Progenitor cell of endocrine pancreas (in vitro differentiated cells): ENCODE measurements around the gene AMHR2. TPM values are rescaled to one million over a fixed set of nuclear protein-coding genes. Genes with fewer than 3 reads are reported as not detected.
"Not testable (repeated sequence)": the region's sequence is repeated elsewhere in the genome, so short reads cannot be mapped to it uniquely, and the experiment has no call there.

Experiments
- DNase-seq: peaks from one replicate; pipeline ENCODE4 v3.0.0; 2021; ENCODE audit warnings: low spot score; ENCODE audit not compliant: unreplicated experiment
- H3K27ac Mint-ChIP-seq: 2 replicates; pipeline ENCODE4 v1.8.0; 2021; ENCODE audit warnings: mild to moderate bottlenecking, moderate library complexity, mixed read lengths
- H3K27me3 Mint-ChIP-seq: 2 replicates; pipeline ENCODE4 v1.8.0; 2021; ENCODE audit warnings: mixed read lengths
- H3K36me3 Mint-ChIP-seq: 2 replicates; pipeline ENCODE4 v1.8.0; 2022; ENCODE audit warnings: mixed read lengths; ENCODE audit not compliant: insufficient read depth
- H3K4me1 Mint-ChIP-seq: 2 replicates; pipeline ENCODE4 v1.8.0; 2021; ENCODE audit warnings: low read depth, mixed read lengths
- H3K4me3 Mint-ChIP-seq: 2 replicates; pipeline ENCODE4 v1.8.0; 2021; ENCODE audit warnings: low read depth, mild to moderate bottlenecking, moderate library complexity, mixed read lengths
- H3K9me3 Mint-ChIP-seq: 2 replicates; pipeline ENCODE4 v1.8.0; 2021; ENCODE audit warnings: low read depth, mixed read lengths
- total RNA-seq: library from RNA; stranded (reverse); gene quantifications from 2 replicates; pipeline ENCODE4 v1.2.1, GENCODE V29; 2021
- TF ChIP-seq, protein P1 (sequence below): fragments of 200-600 bp; sonication (generic); IDR thresholded peaks from one replicate; pipeline ENCODE4 v1.5.0; 2021; ENCODE audit warnings: antibody characterized with exemption, mild to moderate bottlenecking; ENCODE audit not compliant: unreplicated experiment

Gene AMHR2
- total RNA-seq, 1 donor from 2014 or later: 35.1 TPM

DNA sequence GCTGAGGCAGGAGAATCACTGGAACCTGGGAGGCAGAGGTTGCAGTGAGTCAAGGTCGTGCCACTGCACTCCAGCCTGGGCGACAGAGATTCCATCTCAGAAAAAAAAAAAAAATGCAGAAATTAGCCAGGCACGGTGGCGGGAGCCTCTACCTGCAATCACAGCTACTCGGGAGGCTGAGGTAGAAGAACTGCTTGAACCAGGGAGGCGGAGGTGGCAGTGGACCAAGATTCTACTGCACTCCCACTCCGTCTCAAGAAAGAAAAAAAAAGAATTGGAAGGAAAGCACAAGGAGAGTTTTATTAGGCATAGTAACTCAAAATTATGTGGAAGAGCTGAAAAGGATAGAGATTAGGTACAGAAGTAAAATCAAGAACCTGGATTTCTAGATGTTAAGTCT is 20.8 kb upstream of the AMHR2 start:
- H3K9me3 Mint-ChIP-seq: peaks cover 3% of the 10 kb centered on the region
- H3K27me3 Mint-ChIP-seq: no peaks in the 10 kb centered on the region
- H3K4me3 Mint-ChIP-seq: no peak overlapping the region
- DNase-seq: no peak
- no peaks in the 10 kb centered on the region for H3K4me1 Mint-ChIP-seq
- no peak overlapping the region for H3K27ac Mint-ChIP-seq
- H3K36me3 Mint-ChIP-seq: peaks cover 15% of the 10 kb centered on the region
- TF ChIP-seq, protein P1, sequence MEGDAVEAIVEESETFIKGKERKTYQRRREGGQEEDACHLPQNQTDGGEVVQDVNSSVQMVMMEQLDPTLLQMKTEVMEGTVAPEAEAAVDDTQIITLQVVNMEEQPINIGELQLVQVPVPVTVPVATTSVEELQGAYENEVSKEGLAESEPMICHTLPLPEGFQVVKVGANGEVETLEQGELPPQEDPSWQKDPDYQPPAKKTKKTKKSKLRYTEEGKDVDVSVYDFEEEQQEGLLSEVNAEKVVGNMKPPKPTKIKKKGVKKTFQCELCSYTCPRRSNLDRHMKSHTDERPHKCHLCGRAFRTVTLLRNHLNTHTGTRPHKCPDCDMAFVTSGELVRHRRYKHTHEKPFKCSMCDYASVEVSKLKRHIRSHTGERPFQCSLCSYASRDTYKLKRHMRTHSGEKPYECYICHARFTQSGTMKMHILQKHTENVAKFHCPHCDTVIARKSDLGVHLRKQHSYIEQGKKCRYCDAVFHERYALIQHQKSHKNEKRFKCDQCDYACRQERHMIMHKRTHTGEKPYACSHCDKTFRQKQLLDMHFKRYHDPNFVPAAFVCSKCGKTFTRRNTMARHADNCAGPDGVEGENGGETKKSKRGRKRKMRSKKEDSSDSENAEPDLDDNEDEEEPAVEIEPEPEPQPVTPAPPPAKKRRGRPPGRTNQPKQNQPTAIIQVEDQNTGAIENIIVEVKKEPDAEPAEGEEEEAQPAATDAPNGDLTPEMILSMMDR: no peak

DNA sequence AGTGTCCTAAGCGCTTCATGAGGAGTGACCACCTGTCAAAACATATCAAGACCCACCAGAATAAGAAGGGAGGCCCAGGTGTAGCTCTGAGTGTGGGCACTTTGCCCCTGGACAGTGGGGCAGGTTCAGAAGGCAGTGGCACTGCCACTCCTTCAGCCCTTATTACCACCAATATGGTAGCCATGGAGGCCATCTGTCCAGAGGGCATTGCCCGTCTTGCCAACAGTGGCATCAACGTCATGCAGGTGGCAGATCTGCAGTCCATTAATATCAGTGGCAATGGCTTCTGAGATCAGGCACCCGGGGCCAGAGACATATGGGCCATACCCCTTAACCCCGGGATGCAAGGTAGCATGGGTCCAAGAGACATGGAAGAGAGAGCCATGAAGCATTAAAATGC is 12.7 kb upstream of the AMHR2 start:
- no peaks in the 10 kb centered on the region for H3K9me3 Mint-ChIP-seq
- no peak overlapping the region for H3K4me3 Mint-ChIP-seq
- DNase-seq: no peak
- TF ChIP-seq, protein P1: no peak
- no peaks in the 10 kb centered on the region for H3K4me1 Mint-ChIP-seq
- H3K27ac Mint-ChIP-seq: peak overlapping the region; percentile 19
- H3K27me3 Mint-ChIP-seq: no peaks in the 10 kb centered on the region
- H3K36me3 Mint-ChIP-seq: peaks cover 19% of the 10 kb centered on the region

DNA sequence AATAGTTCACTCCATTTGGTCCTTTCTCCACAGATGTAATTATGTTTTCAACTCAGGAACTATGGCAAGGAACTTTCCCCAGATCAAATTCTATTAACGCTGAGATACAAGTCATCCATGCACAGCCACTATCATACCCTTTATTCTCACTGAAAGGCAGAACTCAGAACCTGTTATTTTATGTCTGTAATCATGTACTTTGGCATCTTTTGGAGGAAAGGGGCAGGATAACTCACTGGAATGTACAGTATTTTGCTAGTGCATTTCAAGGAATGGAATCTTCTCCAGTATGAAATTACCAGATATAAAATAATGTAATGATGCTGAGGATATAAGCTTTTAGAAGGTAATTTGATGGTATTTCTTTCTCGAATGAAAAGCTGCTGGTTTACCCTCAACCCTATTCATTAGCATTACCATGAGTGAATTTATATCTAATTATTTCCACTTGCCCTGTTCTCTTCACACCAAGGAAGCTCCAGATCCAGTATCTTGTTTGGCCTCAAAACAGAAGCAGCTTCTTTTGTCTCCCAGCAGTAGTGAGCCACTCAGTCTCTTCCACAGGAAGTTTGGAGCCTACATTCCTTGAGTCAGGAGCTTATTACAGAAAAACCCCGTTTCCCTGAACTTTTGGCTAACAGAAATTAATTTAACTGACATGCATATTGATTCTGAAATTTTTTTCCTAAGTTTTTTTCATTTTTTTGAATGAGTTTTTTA is 10.0 kb upstream of the AMHR2 start:
- TF ChIP-seq, protein P1: no peak
- Mint-ChIP-seq H3K4me1 (peaks cover 5% of the 10 kb centered on the region), H3K27ac (no peak overlapping the region), H3K9me3 (no peaks in the 10 kb centered on the region), H3K4me3 (no peak overlapping the region), H3K36me3 (peaks cover 14% of the 10 kb centered on the region), H3K27me3 (no peaks in the 10 kb centered on the region)
- no peak for DNase-seq

DNA sequence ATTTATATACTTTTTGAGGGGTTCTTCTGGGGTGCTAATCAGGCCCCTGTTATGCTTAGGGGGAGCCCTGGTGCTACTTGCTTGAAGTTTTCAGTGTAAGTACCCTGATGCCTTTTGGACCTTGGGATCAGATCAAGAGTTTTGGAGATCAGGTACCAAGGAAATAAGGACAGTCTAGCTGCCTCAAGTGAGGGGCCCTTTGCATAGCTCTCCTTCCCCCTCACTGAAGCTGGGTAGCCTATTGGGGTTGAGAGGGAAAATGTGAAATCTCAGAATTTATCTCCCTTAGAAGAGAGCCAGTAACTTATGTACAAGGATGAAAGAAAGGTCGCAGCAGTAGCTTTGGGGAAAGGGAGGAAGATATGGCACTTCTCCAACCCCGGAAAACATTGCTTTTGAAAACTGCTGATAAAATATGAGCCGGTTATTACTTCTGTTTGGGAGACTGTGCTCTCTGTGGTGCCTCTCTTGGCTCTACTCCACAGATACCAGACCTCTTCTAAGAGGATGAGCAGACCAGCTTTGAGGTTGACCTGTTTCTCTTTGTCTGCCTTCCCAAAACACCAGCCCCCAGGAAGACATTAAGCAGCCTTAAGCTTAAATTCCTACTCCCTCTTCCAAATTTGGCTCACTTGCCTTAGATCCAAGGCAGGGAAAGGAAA is 8.8 kb upstream of the AMHR2 start:
- DNase-seq: no peak
- no peak overlapping the region for H3K4me3 Mint-ChIP-seq
- H3K36me3 Mint-ChIP-seq: peaks cover 9% of the 10 kb centered on the region
- peaks cover 15% of the 10 kb centered on the region for H3K4me1 Mint-ChIP-seq
- no peaks in the 10 kb centered on the region for H3K9me3 Mint-ChIP-seq
- TF ChIP-seq, protein P1: no peak
- H3K27ac Mint-ChIP-seq: no peak overlapping the region
- H3K27me3 Mint-ChIP-seq: no peaks in the 10 kb centered on the region

DNA sequence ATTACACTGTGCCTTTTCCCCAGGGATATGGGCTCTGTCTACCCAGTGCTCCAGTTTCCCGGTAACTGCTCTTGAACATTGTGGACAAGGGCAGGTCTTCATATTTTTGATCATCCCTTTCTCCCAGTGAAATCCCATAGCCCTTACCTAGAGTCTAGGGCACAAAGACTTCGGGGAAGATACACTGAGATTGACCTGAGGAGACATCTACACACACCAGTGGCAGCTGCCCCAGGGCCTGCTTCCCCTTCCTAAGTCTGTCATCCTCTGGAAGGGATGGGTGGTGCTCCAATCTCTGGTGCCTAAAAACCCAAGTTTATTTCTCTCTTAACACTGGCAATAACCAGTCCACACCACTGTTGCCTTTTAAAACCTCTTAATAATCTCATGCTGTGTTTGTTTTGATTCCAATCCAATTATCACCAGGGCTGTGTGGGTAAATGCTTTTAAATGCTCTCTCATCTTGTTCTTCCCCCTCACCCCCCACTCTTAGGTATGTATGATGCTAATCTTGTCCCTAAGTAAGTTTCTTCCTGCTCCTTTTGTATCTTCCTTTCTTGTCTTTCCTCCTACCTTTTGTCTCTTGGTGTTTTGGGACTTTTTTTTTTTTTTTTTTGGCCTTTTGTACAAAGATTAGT is 7.8 kb upstream of the AMHR2 start:
- Mint-ChIP-seq H3K4me1 (peaks cover 22% of the 10 kb centered on the region), H3K27ac (peak overlapping the region; percentile 67)
- not testable (repeated sequence) for H3K27me3 Mint-ChIP-seq, H3K36me3 Mint-ChIP-seq, H3K9me3 Mint-ChIP-seq, H3K4me3 Mint-ChIP-seq, DNase-seq

DNA sequence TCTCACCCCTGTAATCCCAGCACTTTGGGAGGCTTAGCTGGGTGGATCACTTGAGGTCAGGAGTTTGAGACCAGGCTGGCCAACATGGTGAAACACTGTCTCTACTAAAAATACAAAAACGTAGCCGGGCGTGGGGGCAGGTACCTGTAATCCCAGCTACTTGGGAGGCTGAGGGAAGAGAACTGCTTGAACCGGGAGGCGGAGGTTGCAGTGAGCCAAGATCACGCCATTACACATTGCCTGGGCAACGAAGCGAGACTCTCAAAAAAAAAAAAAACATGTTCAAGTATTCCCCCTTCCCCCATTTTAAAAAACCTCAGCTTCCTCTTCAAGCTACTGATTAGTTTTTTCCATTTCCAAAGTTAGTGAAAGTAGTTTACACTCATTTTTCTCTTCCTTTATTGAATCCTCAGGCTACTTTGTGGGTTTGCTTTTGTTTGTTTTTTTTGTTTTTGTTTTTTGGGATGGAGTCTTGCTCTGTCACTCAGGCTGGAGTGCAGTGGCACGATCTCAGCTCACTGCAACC is 6.3 kb upstream of the AMHR2 start:
- not testable (repeated sequence) for H3K36me3 Mint-ChIP-seq, DNase-seq, H3K4me3 Mint-ChIP-seq, H3K9me3 Mint-ChIP-seq, H3K27me3 Mint-ChIP-seq
- peak overlapping the region; percentile 76 for H3K27ac Mint-ChIP-seq
- H3K4me1 Mint-ChIP-seq: peaks cover 27% of the 10 kb centered on the region
